ENCODE results near the gene TAF1B. TPM values are rescaled to one million over a fixed set of nuclear protein-coding genes. Genes with fewer than 3 reads are reported as not detected.
"Not testable (repeated sequence)": the region's sequence is repeated elsewhere in the genome, so short reads cannot be mapped to it uniquely, and the experiment has no call there.

TAF1B gene
- total RNA-seq, 2 experiments from 2014 or later, result 49.4 to 54.7 TPM

GRCh38 chr2:9842487-9843228, 616 bp upstream of the TAF1B start:
- H3K27ac Mint-ChIP-seq, result peak overlapping the region; percentile 87
- peaks cover 34% of the 10 kb centered on the region for H3K36me3 Mint-ChIP-seq (ENCODE audit: low read depth)
- CTCF ChIA-PET, result interaction anchor here (0.8 to 4.4 kb wide), 13 partner anchors 11 to 286 kb away, joined by 3 to 44 read pairs (median 5); no protein-coding TSS in a partner anchor
- no peaks in the 10 kb centered on the region for H3K9me3 Mint-ChIP-seq
- POLR2A ChIA-PET, result interaction anchor here (0.6 to 3.7 kb wide), 46 partner anchors 9 to 461 kb away, joined by 3 to 47 read pairs (median 6); partner anchors contain the start of genes ADAM17, CPSF3, IAH1 and ITGB1BP1
- peaks cover 42% of the 10 kb centered on the region for H3K4me1 Mint-ChIP-seq
- no peaks in the 10 kb centered on the region for H3K27me3 Mint-ChIP-seq
- no peak for DNase-seq
- H3K4me3 Mint-ChIP-seq, result peak overlapping the region; percentile 87

- Mint-ChIP-seq H3K4me1 (peaks cover 49% of the 10 kb centered on the region), H3K4me3 (peak overlapping the region; percentile 87), H3K36me3 (ENCODE audit: low read depth) (peaks cover 42% of the 10 kb centered on the region), H3K27me3 (no peaks in the 10 kb centered on the region), H3K9me3 (no peaks in the 10 kb centered on the region), H3K27ac (peak overlapping the region; percentile 87)
- peak; percentile 50 for DNase-seq
- POLR2A ChIA-PET, result interaction anchor here (0.8 to 3.7 kb wide), 36 partner anchors 11 to 460 kb away, joined by 3 to 47 read pairs (median 7); partner anchors contain the start of genes ADAM17, CPSF3, IAH1 and ITGB1BP1
- CTCF ChIA-PET, result interaction anchor here (0.6 to 4.4 kb wide), 11 partner anchors 13 to 214 kb away, joined by 3 to 44 read pairs (median 6); no protein-coding TSS in a partner anchor
Observed at GRCh38 chr2:9844036-9844483, 786 bp downstream of the TAF1B start.

DNA sequence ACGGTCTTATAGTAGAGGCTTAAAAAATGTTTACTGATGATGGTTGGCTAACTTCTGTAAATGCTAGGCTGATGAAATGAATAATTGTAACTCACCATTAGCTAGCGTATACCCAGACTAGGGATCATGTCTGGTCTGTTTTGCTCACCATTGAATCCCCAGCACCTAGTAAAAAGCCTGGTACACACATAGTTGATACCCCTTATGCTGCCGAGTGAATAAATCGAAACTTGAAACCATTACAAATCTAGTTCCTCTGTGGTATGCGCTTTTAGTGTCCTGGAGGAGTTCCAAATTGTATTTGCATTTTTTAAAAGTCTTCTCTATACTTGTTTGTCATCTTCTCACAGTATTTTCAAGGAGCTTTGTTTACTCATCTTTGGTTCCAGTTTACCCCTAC, 1.3 kb downstream of the TAF1B start:
- H3K36me3 Mint-ChIP-seq (ENCODE audit: low read depth), result peaks cover 47% of the 10 kb centered on the region
- peak overlapping the region; percentile 87 for H3K4me3 Mint-ChIP-seq
- POLR2A ChIA-PET, result interaction anchor here (0.6 to 3.7 kb wide), 15 partner anchors 10 to 915 kb away, joined by 3 to 47 read pairs (median 20); partner anchors contain the start of genes ADAM17, IAH1 and KLF11
- H3K27me3 Mint-ChIP-seq, result no peaks in the 10 kb centered on the region
- no peak for DNase-seq
- H3K27ac Mint-ChIP-seq, result peak overlapping the region; percentile 87
- H3K9me3 Mint-ChIP-seq, result no peaks in the 10 kb centered on the region
- H3K4me1 Mint-ChIP-seq, result peaks cover 53% of the 10 kb centered on the region
- CTCF ChIA-PET, result interaction anchor here (0.6 to 4.4 kb wide), 8 partner anchors 31 to 215 kb away, joined by 3 to 44 read pairs (median 4); no protein-coding TSS in a partner anchor

GRCh38 chr2:9846554-9846953, 3.3 kb downstream of the TAF1B start:
- Mint-ChIP-seq H3K4me3 (peak overlapping the region; percentile 18), H3K4me1 (peaks cover 54% of the 10 kb centered on the region), H3K27ac (peak overlapping the region; percentile 22), H3K27me3 (no peaks in the 10 kb centered on the region), H3K9me3 (no peaks in the 10 kb centered on the region), H3K36me3 (ENCODE audit: low read depth) (peaks cover 64% of the 10 kb centered on the region)
- POLR2A ChIA-PET, result interaction anchor here (0.7 to 1.4 kb wide), 3 partner anchors 8 to 215 kb away, joined by 3 to 5 read pairs (median 4); partner anchors contain the start of gene YWHAQ
- no peak for DNase-seq
- CTCF ChIA-PET, result interaction anchor here (1.2 kb wide), 1 partner anchor 33 kb away, joined by 8 read pairs; no protein-coding TSS in a partner anchor

- peaks cover 70% of the 10 kb centered on the region for H3K36me3 Mint-ChIP-seq (ENCODE audit: low read depth)
- no peak overlapping the region for H3K4me3 Mint-ChIP-seq
- peaks cover 54% of the 10 kb centered on the region for H3K4me1 Mint-ChIP-seq
- POLR2A ChIA-PET, result interaction anchor here (0.7 to 1.4 kb wide), 3 partner anchors 8 to 216 kb away, joined by 3 to 5 read pairs (median 4); partner anchors contain the start of gene YWHAQ
- no peak overlapping the region for H3K27ac Mint-ChIP-seq
- H3K9me3 Mint-ChIP-seq, result no peaks in the 10 kb centered on the region
- no peaks in the 10 kb centered on the region for H3K27me3 Mint-ChIP-seq
- CTCF ChIA-PET, result interaction anchor here (1.2 to 1.6 kb wide), 4 partner anchors 33 to 137 kb away, joined by 3 to 8 read pairs (median 4); no protein-coding TSS in a partner anchor
- no peak for DNase-seq
Observed at GRCh38 chr2:9847140-9847539, 3.9 kb downstream of the TAF1B start.

GRCh38 chr2:9852881-9853280, 9.6 kb downstream of the TAF1B start:
- ChIA-PET POLR2A (interaction anchor here (0.6 to 5.4 kb wide), 3 partner anchors 9 to 197 kb away, joined by 3 to 28 read pairs (median 3); partner anchors contain the start of gene TAF1B), CTCF (interaction anchor here (1.4 kb wide), 1 partner anchor 83 kb away, joined by 3 read pairs; no protein-coding TSS in a partner anchor)
- no peak for DNase-seq
- H3K27ac Mint-ChIP-seq, result no peak overlapping the region
- H3K4me3 Mint-ChIP-seq, result no peak overlapping the region
- peaks cover 88% of the 10 kb centered on the region for H3K36me3 Mint-ChIP-seq (ENCODE audit: low read depth)
- H3K9me3 Mint-ChIP-seq, result peaks cover 16% of the 10 kb centered on the region
- H3K4me1 Mint-ChIP-seq, result peaks cover 10% of the 10 kb centered on the region
- no peaks in the 10 kb centered on the region for H3K27me3 Mint-ChIP-seq

DNA sequence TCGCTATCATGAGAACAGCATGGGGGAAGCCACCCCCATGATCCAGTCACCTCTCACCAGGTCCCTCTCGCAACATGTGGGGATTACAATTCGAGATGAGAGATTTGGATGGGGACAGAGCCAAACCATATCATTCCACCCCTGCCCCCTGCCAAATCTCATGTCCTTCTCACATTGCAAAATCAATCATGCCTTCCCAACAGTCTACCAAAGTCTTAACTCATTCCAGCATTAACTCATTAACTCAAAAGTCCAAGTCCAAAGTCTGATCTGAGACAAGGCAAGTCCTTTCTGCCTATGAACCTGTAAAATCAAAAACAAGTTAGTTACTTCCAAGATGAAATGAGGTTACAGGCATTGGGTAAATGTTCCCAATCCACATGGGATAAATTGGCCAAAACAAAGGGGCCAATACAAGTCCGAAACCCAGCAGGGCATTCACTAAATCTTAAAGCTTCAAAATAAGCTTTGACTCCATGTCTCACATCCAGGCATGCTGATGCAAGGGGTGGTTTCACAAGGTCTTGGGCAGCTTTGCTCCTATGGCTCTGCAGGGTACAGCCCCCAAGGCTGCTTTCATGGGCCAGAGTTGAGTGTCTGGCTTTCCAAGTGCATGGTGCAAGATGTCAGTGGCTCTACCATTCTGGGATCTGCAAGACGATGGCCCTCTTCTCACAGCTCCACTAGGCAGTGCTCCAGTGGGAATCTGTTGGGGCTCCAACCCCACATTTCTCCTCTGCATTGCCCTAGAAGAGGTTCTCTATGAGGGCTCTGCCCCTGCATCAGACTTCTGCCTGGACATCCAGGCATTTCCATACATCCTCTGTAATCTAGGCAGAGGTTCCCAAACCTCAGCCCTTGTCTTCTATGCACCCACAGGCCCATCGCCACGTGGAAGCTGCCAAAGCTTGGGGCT, 14.8 kb downstream of the TAF1B start:
- CTCF ChIA-PET, result interaction anchor here (1.7 kb wide), 1 partner anchor 58 kb away, joined by 7 read pairs; no protein-coding TSS in a partner anchor
- Mint-ChIP-seq H3K4me1 (no peaks in the 10 kb centered on the region), H3K9me3 (peaks cover 47% of the 10 kb centered on the region), H3K4me3 (no peak overlapping the region), H3K27ac (no peak overlapping the region), H3K27me3 (no peaks in the 10 kb centered on the region), H3K36me3 (ENCODE audit: low read depth) (peaks cover 93% of the 10 kb centered on the region)
- POLR2A ChIA-PET, result interaction anchor here (5.4 kb wide), 1 partner anchor 15 kb away, joined by 28 read pairs; the partner anchor contains the start of gene TAF1B
- DNase-seq, result no peak

GRCh38 chr2:9858730-9859068, 15.4 kb downstream of the TAF1B start:
- H3K4me1 Mint-ChIP-seq, result no peaks in the 10 kb centered on the region
- H3K4me3 Mint-ChIP-seq, result no peak overlapping the region
- ChIA-PET POLR2A (no interaction called here), CTCF (interaction anchor here (1.7 kb wide), 1 partner anchor 59 kb away, joined by 7 read pairs; no protein-coding TSS in a partner anchor)
- peaks cover 91% of the 10 kb centered on the region for H3K36me3 Mint-ChIP-seq (ENCODE audit: low read depth)
- no peak overlapping the region for H3K27ac Mint-ChIP-seq
- H3K9me3 Mint-ChIP-seq, result peaks cover 51% of the 10 kb centered on the region
- H3K27me3 Mint-ChIP-seq, result no peaks in the 10 kb centered on the region
- DNase-seq, result no peak

DNA sequence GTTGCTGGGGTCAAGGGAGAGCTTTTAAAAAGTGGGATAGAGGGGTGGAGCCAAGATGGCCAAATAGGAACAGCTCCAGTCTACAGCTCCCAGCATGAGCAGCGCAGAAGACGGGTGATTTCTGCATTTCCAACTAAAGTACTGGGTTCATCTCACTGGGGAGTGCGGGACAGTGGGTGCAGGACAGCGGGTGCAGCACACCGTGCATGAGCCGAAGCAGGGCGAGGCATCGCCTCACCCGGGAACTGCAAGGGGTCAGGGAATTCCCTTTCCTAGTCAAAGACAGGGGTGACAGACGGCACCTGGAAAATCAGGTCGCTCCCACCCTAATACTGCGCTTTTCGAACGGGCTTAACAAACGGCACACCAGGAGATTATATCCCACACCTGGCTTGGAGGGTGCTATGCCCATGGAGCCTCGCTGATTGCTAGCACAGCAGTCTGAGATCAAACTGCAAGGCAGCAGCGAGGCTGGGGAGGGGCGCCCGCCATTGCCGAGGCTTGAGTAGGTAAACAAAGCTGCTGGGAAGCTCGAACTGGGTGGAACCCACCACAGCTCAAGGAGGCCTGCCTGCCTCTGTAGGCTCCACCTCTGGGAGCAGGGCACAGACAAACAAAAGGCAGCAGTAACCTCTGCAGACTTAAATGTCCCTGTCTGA, 17.8 kb downstream of the TAF1B start:
- DNase-seq, POLR2A ChIA-PET, H3K27ac Mint-ChIP-seq, H3K4me1 Mint-ChIP-seq, H3K27me3 Mint-ChIP-seq, H3K4me3 Mint-ChIP-seq: not testable (repeated sequence)
- CTCF ChIA-PET, result interaction anchor here (1.2 kb wide), 1 partner anchor 62 kb away, joined by 3 read pairs; no protein-coding TSS in a partner anchor
- H3K36me3 Mint-ChIP-seq (ENCODE audit: low read depth), result peaks cover 68% of the 10 kb centered on the region
- peaks cover 50% of the 10 kb centered on the region for H3K9me3 Mint-ChIP-seq

GRCh38 chr2:9867881-9868280, 24.6 kb downstream of the TAF1B start:
- no peak for DNase-seq
- Mint-ChIP-seq H3K36me3 (ENCODE audit: low read depth) (peaks cover 33% of the 10 kb centered on the region), H3K27me3 (no peaks in the 10 kb centered on the region), H3K27ac (no peak overlapping the region), H3K4me1 (no peaks in the 10 kb centered on the region), H3K9me3 (peaks cover 5% of the 10 kb centered on the region), H3K4me3 (no peak overlapping the region)
- ChIA-PET CTCF (interaction anchor here (0.6 to 1.6 kb wide), 3 partner anchors 54 to 493 kb away, joined by 3 read pairs; no protein-coding TSS in a partner anchor), POLR2A (no interaction called here)

- no peaks in the 10 kb centered on the region for H3K4me1 Mint-ChIP-seq
- POLR2A ChIA-PET, result interaction anchor here (1.3 to 1.4 kb wide), 2 partner anchors 13 to 30 kb away, joined by 3 to 5 read pairs; partner anchors contain the start of gene TAF1B
- peaks cover 65% of the 10 kb centered on the region for H3K36me3 Mint-ChIP-seq (ENCODE audit: low read depth)
- H3K27me3 Mint-ChIP-seq, result no peaks in the 10 kb centered on the region
- no peaks in the 10 kb centered on the region for H3K9me3 Mint-ChIP-seq
- H3K27ac Mint-ChIP-seq, result no peak overlapping the region
- CTCF ChIA-PET, result interaction anchor here (0.9 kb wide), 1 partner anchor 17 kb away, joined by 3 read pairs; no protein-coding TSS in a partner anchor
- no peak for DNase-seq
- H3K4me3 Mint-ChIP-seq, result no peak overlapping the region
Observed at GRCh38 chr2:9873337-9873736, 30.1 kb downstream of the TAF1B start.
